H9 (cell line): ENCODE measurements around the gene CFAP100. TPM values are rescaled to one million over a fixed set of nuclear protein-coding genes. Genes with fewer than 3 reads are reported as not detected.
A peak's percentile ranks its signal among the peaks of the same experiment; 100 is the strongest.

Experiments used
- DNase-seq: peaks from one replicate; pipeline ENCODE4 v3.0.0-alpha.2; 2017
- H2AFZ ChIP-seq: one replicate; pipeline ENCODE4 v1.6.1; 2013; ENCODE audit warnings: mild to moderate bottlenecking, low read length, control low read depth, moderate library complexity
- H2AK5ac ChIP-seq: 2 replicates; pipeline ENCODE4 v1.6.1; 2013; ENCODE audit warnings: low read length, control low read depth, mixed read lengths; ENCODE audit not compliant: insufficient read length
- H2BK120ac ChIP-seq: one replicate; pipeline ENCODE4 v1.6.1; 2013; ENCODE audit warnings: low read depth, mild to moderate bottlenecking, low read length, control low read depth, inconsistent platforms; ENCODE audit not compliant: poor library complexity, severe bottlenecking
- H2BK12ac ChIP-seq: 2 replicates; pipeline ENCODE4 v1.6.1; 2013; ENCODE audit warnings: low read length, control low read depth, mixed read lengths, low read depth; ENCODE audit not compliant: insufficient read length
- H2BK15ac ChIP-seq: 2 replicates; pipeline ENCODE4 v1.6.1; 2013; ENCODE audit warnings: low read depth, low read length, control low read depth
- H2BK20ac ChIP-seq: one replicate; pipeline ENCODE4 v1.6.1; 2013; ENCODE audit warnings: low read depth, mild to moderate bottlenecking, low read length, control low read depth, inconsistent platforms; ENCODE audit not compliant: poor library complexity, severe bottlenecking
- H2BK5ac ChIP-seq: 2 replicates; pipeline ENCODE4 v1.6.1; 2013; ENCODE audit warnings: low read length, control low read depth, mixed read lengths; ENCODE audit not compliant: insufficient read length
- H3K14ac ChIP-seq: 2 replicates; pipeline ENCODE4 v1.6.1; 2013; ENCODE audit warnings: low read length, control low read depth; ENCODE audit not compliant: insufficient read depth
- H3K18ac ChIP-seq: 2 replicates; pipeline ENCODE4 v1.6.1; 2013; ENCODE audit warnings: low read depth, mild to moderate bottlenecking, mixed read lengths, low read length, control low read depth; ENCODE audit not compliant: insufficient read length
- H3K23ac ChIP-seq: 2 replicates; pipeline ENCODE4 v1.6.1; 2013; ENCODE audit warnings: low read length, control low read depth, mixed read lengths, low read depth; ENCODE audit not compliant: insufficient read length
- H3K23me2 ChIP-seq: 2 replicates; pipeline ENCODE4 v1.6.1; 2013; ENCODE audit warnings: low read depth, mild to moderate bottlenecking, mixed read lengths, low read length, control low read depth; ENCODE audit not compliant: insufficient read length, poor library complexity, severe bottlenecking
- H3K27ac ChIP-seq: 2 replicates; pipeline ENCODE4 v1.5.1; 2013; ENCODE audit warnings: low read length, control low read depth, mixed read lengths, low read depth; ENCODE audit not compliant: insufficient read length
- H3K27me3 ChIP-seq: 2 replicates; pipeline ENCODE4 v1.6.1; 2013; ENCODE audit warnings: low read length, control low read depth, inconsistent platforms; ENCODE audit not compliant: insufficient read depth
- H3K4ac ChIP-seq: 2 replicates; pipeline ENCODE4 v1.6.1; 2013; ENCODE audit warnings: low read depth, mild to moderate bottlenecking, control low read depth, inconsistent platforms, low read length, moderate library complexity
- H3K4me1 ChIP-seq: 2 replicates; pipeline ENCODE4 v1.6.1; 2013; ENCODE audit warnings: low read length, control low read depth, inconsistent platforms; ENCODE audit not compliant: insufficient read depth
- H3K4me2 ChIP-seq: 2 replicates; pipeline ENCODE4 v1.6.1; 2013; ENCODE audit warnings: low read length, control low read depth, mixed read lengths; ENCODE audit not compliant: insufficient read length, insufficient read depth
- H3K56ac ChIP-seq: 2 replicates; pipeline ENCODE4 v1.6.1; 2013; ENCODE audit warnings: low read depth, mild to moderate bottlenecking, mixed read lengths, low read length, control low read depth; ENCODE audit not compliant: insufficient read length
- H3K79me1 ChIP-seq: 2 replicates; pipeline ENCODE4 v1.6.1; 2013; ENCODE audit warnings: low read depth, mild to moderate bottlenecking, moderate library complexity, low read length, control low read depth, inconsistent platforms; ENCODE audit not compliant: insufficient read depth, poor library complexity, severe bottlenecking
- H3K79me2 ChIP-seq: 2 replicates; pipeline ENCODE4 v1.6.1; 2013; ENCODE audit warnings: low read length, control low read depth, inconsistent platforms; ENCODE audit not compliant: insufficient read depth
- H3K9ac ChIP-seq: 2 replicates; pipeline ENCODE4 v1.6.1; 2013; ENCODE audit warnings: low read length, control low read depth, mixed read lengths; ENCODE audit not compliant: insufficient read length; ENCODE audit errors: extremely low read depth
- H3K9me3 ChIP-seq: one replicate; pipeline ENCODE4 v1.6.1; 2013; ENCODE audit warnings: low read depth, low read length, inconsistent platforms; ENCODE audit not compliant: control insufficient read depth
- H3T11ph ChIP-seq: one replicate; pipeline ENCODE4 v1.6.1; 2013; ENCODE audit warnings: mild to moderate bottlenecking, low read length, control low read depth, inconsistent platforms
- H4K20me1 ChIP-seq: one replicate; pipeline ENCODE4 v1.6.1; 2013; ENCODE audit not compliant: control insufficient read depth, insufficient read length, insufficient read depth
- H4K5ac ChIP-seq: 2 replicates; pipeline ENCODE4 v1.6.1; 2013; ENCODE audit warnings: low read depth, mild to moderate bottlenecking, mixed read lengths, low read length, control low read depth; ENCODE audit not compliant: insufficient read length
- H4K8ac ChIP-seq: replicated peaks from 2 replicates; pipeline ENCODE4 v1.6.1; 2013; ENCODE audit warnings: low read length, control low read depth, mixed read lengths, low read depth; ENCODE audit not compliant: insufficient read length
- H4K91ac ChIP-seq: 2 replicates; pipeline ENCODE4 v1.6.1; 2013; ENCODE audit warnings: low read depth, mild to moderate bottlenecking, moderate library complexity, mixed read lengths, low read length, control low read depth; ENCODE audit not compliant: insufficient read length
- H3K27ac Mint-ChIP-seq, 3 experiments: 2 replicates in 2 of 3; 3 replicates in 1 of 3; pipeline ENCODE4 v1.8.0; 2020 to 2021; ENCODE audit warnings: mixed read lengths in 3 of 3, mild to moderate bottlenecking in 1 of 3, moderate library complexity in 1 of 3
- H3K27me3 Mint-ChIP-seq: 2 replicates; pipeline ENCODE4 v1.8.0; 2021; ENCODE audit warnings: low read depth, mild to moderate bottlenecking, moderate library complexity, mixed read lengths
- H3K36me3 Mint-ChIP-seq, 3 experiments: 2 replicates in 2 of 3; 3 replicates in 1 of 3; pipeline ENCODE4 v1.8.0; 2020 to 2021; ENCODE audit warnings: low read depth in 3 of 3, mixed read lengths in 3 of 3; ENCODE audit not compliant: insufficient read depth in 1 of 3
- H3K4me1 Mint-ChIP-seq, 2 experiments: 2 replicates each; pipeline ENCODE4 v1.8.0; 2020; ENCODE audit warnings: mixed read lengths in 2 of 2
- H3K4me3 Mint-ChIP-seq, 2 experiments: 2 replicates in 1 of 2; 3 replicates in 1 of 2; pipeline ENCODE4 v1.8.0; 2020 to 2021; ENCODE audit warnings: mild to moderate bottlenecking in 2 of 2, mixed read lengths in 2 of 2, moderate library complexity in 1 of 2
- H3K9me3 Mint-ChIP-seq, 2 experiments: 2 replicates in 1 of 2; 3 replicates in 1 of 2; pipeline ENCODE4 v1.8.0; 2020; ENCODE audit warnings: mild to moderate bottlenecking in 2 of 2, mixed read lengths in 2 of 2, moderate library complexity in 1 of 2
- CTCF ChIP-seq: fragments of 200-600 bp; sonication (generic); conservative IDR thresholded peaks from 3 replicates; pipeline ENCODE4 v1.8.0; 2021; ENCODE audit warnings: antibody characterized with exemption, mild to moderate bottlenecking
- WGBS: extraction: QIAGEN DNeasy Blood & Tissue Kit; methylation state at CpG from one replicate; pipeline ENCODE4 v1.1.7; 2013; ENCODE audit warnings: missing lambda C conversion rate, low lambda C conversion rate, mixed read lengths; ENCODE audit not compliant: insufficient read length; ENCODE audit errors: extremely low coverage; 5-methylcytosine and 5-hydroxymethylcytosine counted together
- total RNA-seq: library from RNA; stranded (reverse); gene quantifications from 2 replicates; pipeline ENCODE4 v1.2.1, GENCODE V29; 2021

Gene CFAP100
- total RNA-seq, 1 experiment from 2014 or later: 0.44 TPM

- H3K9me3 ChIP-seq: no peaks in the 10 kb centered on the region
- no peaks in the 10 kb centered on the region for H3K79me2 ChIP-seq
- no peak overlapping the region for H4K5ac ChIP-seq
- no peak overlapping the region for H2AK5ac ChIP-seq
- DNase-seq: no peak
- no peaks in the 10 kb centered on the region; a peak in 2 of 5 replicates for H3K9me3 Mint-ChIP-seq
- H3K9ac ChIP-seq: no peak overlapping the region
- no peak overlapping the region for H3K23ac ChIP-seq
- H2BK20ac ChIP-seq: no peak overlapping the region
- WGBS: no CpG with 5 or more reads among the region's 3 CpGs
- H3K4me1 Mint-ChIP-seq: peaks cover 29 to 36% of the 10 kb centered on the region in 2 experiments
- no peaks in the 10 kb centered on the region for H3K23me2 ChIP-seq
- no peak overlapping the region for H3K4me2 ChIP-seq
- H3K4ac ChIP-seq: no peak overlapping the region
- no peak overlapping the region for H3K27ac ChIP-seq
- peaks cover 5% of the 10 kb centered on the region for H3K27me3 Mint-ChIP-seq
- H3K36me3 Mint-ChIP-seq: no peaks in the 10 kb centered on the region
- H3K27me3 ChIP-seq: no peaks in the 10 kb centered on the region
- no peaks in the 10 kb centered on the region for H3K79me1 ChIP-seq
- H3K18ac ChIP-seq: no peak overlapping the region
- no peak overlapping the region for H3K4me3 Mint-ChIP-seq
- no peak overlapping the region for H3K56ac ChIP-seq
- TF ChIP-seq CTCF: no peak
- no peak overlapping the region for H2BK120ac ChIP-seq
- no peak overlapping the region for H3T11ph ChIP-seq
- no peak overlapping the region for H4K8ac ChIP-seq
- no peak overlapping the region for H4K91ac ChIP-seq
- H3K14ac ChIP-seq: no peak overlapping the region
- H2BK12ac ChIP-seq: no peak overlapping the region
- no peak overlapping the region for H2AFZ ChIP-seq
- H3K27ac Mint-ChIP-seq: peak overlapping the region in 2 of 3 experiments; percentile 56 to 76; a peak in 2 of 7 replicates
- no peak overlapping the region for H2BK15ac ChIP-seq
- peaks cover 8% of the 10 kb centered on the region; the same call in 1 of the 2 replicates for H3K4me1 ChIP-seq
- H2BK5ac ChIP-seq: no peak overlapping the region
- no peaks in the 10 kb centered on the region for H4K20me1 ChIP-seq
These were observed 89.4 kb downstream of the CFAP100 start for GRCh38 chr3:126484148-126484547.
